SU-DHL-6 (cell line): Measurements from ENCODE around the gene COL1A1.

ENCODE experiments used
- H2AFZ ChIP-seq: fragments of 200-600 bp; sonication (generic); 2 replicates; pipeline ENCODE4 v1.6.1; 2014; ENCODE audit warnings: low read depth, mild to moderate bottlenecking, moderate library complexity, mixed read lengths, antibody characterized with exemption, low read length; ENCODE audit not compliant: severe bottlenecking
- H3F3A ChIP-seq: fragments of 200-600 bp; shearing (Covaris generic); 2 replicates; pipeline ENCODE4 v1.6.0; 2016; ENCODE audit warnings: antibody characterized with exemption, mild to moderate bottlenecking; ENCODE audit not compliant: insufficient read depth
- H3K27ac ChIP-seq: fragments of 200-600 bp; sonication (generic); 2 replicates; pipeline ENCODE4 v1.5.1; 2016; ENCODE audit warnings: low read depth, mild to moderate bottlenecking, low read length, moderate library complexity, mixed read lengths
- H3K27me3 ChIP-seq: fragments of 200-600 bp; sonication (generic), shearing (Covaris generic); 2 replicates; pipeline ENCODE4 v1.6.0; 2014; ENCODE audit warnings: mild to moderate bottlenecking, low read length
- H3K36me3 ChIP-seq: fragments of 200-600 bp; sonication (generic); 2 replicates; pipeline ENCODE4 v1.6.1; 2014; ENCODE audit warnings: mild to moderate bottlenecking, low read length, mixed read lengths
- H3K4me2 ChIP-seq: fragments of 300-600, 200-600 bp; shearing (Covaris generic), sonication (generic); 2 replicates; pipeline ENCODE4 v1.6.0; 2014; ENCODE audit warnings: low read length, low read depth, mild to moderate bottlenecking; ENCODE audit not compliant: poor library complexity, severe bottlenecking
- H3K4me3 ChIP-seq: fragments of 200-600 bp; sonication (generic); 2 replicates; pipeline ENCODE4 v1.5.1; 2014; ENCODE audit warnings: antibody characterized with exemption, low read length, mild to moderate bottlenecking, mixed read lengths; ENCODE audit not compliant: insufficient read depth, poor library complexity, severe bottlenecking
- H3K79me2 ChIP-seq: fragments of 200-600 bp; sonication (generic); 2 replicates; pipeline ENCODE4 v1.6.1; 2014; ENCODE audit warnings: mild to moderate bottlenecking, low read length, moderate library complexity; ENCODE audit not compliant: insufficient read depth
- H3K9ac ChIP-seq: fragments of 200-600 bp; sonication (generic); 2 replicates; pipeline ENCODE4 v1.7.0; 2014; ENCODE audit warnings: mild to moderate bottlenecking, low read length
- H3K9me2 ChIP-seq: fragments of 200-600 bp; sonication (generic); replicated peaks from 2 replicates; pipeline ENCODE4 v1.6.1; 2014; ENCODE audit warnings: low read length; ENCODE audit not compliant: insufficient read depth
- H3K9me3 ChIP-seq: fragments of 200-600 bp; sonication (generic); 2 replicates; pipeline ENCODE4 v1.6.1; 2014; ENCODE audit warnings: low read length, mixed read lengths; ENCODE audit not compliant: insufficient read depth
- H4K20me1 ChIP-seq: fragments of 200-600 bp; sonication (generic); 2 replicates; pipeline ENCODE4 v1.6.1; 2014; ENCODE audit warnings: low read depth, mild to moderate bottlenecking, antibody characterized with exemption, low read length, moderate library complexity, mixed read lengths
- EZH2phosphoT487 ChIP-seq: fragments of 200-600 bp; sonication (generic), shearing (Covaris generic); conservative IDR thresholded peaks from 2 replicates; pipeline ENCODE4 v1.6.1; 2018; ENCODE audit warnings: mild to moderate bottlenecking, antibody characterized with exemption, low read length, moderate library complexity, mixed read lengths
- TF ChIP-seq, protein P1 (sequence below): fragments of 200-600 bp; sonication (generic); IDR thresholded peaks from one replicate; pipeline ENCODE4 v1.5.1; 2017; ENCODE audit warnings: antibody characterized with exemption, mild to moderate bottlenecking, low read length, moderate library complexity; ENCODE audit not compliant: insufficient read depth, poor library complexity, severe bottlenecking

COL1A1 gene

DNA sequence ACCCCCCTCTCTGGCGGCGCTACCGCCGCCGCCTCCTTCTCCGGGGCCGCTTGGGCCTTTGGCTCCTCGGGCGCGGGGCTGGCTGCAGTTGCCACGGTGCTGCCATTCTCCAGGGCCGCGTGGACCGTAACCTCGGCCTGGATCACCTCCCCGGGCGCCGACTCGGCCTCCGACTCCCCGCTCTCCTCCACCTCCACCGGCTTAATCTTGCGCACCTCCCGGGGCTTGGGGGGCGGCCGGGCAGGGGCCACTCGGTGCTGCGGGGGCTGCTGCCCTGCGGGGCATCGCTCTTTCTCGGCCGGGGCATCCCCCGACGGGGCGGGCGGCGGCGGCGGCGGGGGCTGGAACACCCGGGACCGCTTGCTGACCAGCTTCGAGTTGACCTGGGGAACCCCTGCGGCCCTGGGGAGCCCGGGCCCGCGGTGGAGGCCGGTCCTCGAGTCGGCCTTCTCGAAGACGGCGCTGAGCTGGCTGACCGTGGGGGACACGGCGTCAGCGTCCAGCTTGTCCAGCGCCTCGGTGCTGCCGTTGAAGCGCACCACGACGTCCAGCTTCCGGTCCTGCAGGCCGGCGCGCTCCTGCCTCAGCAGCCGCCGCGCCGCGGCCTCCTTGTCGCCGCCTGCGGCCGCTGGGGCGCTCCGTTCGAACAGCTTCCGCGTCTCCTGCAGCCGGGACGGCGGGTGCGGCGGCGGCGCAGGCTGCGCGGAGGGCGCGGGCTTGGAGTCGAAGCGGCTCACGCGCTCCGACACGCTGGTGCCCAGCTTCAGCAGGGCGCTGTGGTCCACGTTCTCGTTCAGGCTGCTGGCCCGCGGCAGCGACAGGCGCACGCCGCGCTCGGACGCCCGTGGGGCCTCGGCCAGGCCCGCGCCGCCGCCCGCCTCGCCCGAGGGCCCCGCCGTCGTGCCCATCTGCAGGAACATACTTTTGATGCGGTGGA is 51.7 kb downstream of the COL1A1 start:
- Histone ChIP-seq H3K4me3 (peak overlapping the region; percentile 94), H3F3A (peaks cover 9% of the 10 kb centered on the region; the same call in 1 of the 2 replicates), H3K9ac (peak overlapping the region; percentile 96), H3K9me3 (no peaks in the 10 kb centered on the region), H3K27ac (peak overlapping the region; percentile 95), H3K9me2 (no peaks in the 10 kb centered on the region), H3K79me2 (peaks cover 41% of the 10 kb centered on the region), H2AFZ (no peak overlapping the region), H3K27me3 (no peaks in the 10 kb centered on the region), H4K20me1 (no peaks in the 10 kb centered on the region), H3K4me2 (peak overlapping the region; percentile 100), H3K36me3 (no peaks in the 10 kb centered on the region)
- TF ChIP-seq, protein P1, sequence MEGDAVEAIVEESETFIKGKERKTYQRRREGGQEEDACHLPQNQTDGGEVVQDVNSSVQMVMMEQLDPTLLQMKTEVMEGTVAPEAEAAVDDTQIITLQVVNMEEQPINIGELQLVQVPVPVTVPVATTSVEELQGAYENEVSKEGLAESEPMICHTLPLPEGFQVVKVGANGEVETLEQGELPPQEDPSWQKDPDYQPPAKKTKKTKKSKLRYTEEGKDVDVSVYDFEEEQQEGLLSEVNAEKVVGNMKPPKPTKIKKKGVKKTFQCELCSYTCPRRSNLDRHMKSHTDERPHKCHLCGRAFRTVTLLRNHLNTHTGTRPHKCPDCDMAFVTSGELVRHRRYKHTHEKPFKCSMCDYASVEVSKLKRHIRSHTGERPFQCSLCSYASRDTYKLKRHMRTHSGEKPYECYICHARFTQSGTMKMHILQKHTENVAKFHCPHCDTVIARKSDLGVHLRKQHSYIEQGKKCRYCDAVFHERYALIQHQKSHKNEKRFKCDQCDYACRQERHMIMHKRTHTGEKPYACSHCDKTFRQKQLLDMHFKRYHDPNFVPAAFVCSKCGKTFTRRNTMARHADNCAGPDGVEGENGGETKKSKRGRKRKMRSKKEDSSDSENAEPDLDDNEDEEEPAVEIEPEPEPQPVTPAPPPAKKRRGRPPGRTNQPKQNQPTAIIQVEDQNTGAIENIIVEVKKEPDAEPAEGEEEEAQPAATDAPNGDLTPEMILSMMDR: no peak
- TF ChIP-seq EZH2phosphoT487: no peak

DNA sequence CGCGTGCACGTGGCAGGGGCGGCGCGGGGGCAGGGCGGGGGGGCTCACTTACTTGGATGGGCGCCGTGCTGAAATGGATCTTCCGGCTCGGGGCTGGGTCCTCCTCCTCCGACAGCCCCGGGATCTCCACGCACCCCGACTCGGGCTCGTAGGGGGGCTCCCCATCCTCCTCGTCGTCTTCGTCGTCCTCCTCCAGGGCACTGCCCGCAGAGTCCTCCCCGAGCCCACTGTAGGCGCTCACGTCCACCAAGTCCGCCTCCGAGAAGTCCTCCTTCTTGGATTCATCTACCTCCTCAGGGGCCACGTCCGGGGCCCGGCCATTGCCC is 52.4 kb downstream of the COL1A1 start:
- no peaks in the 10 kb centered on the region for H3K27me3 ChIP-seq
- H3K4me2 ChIP-seq: peak overlapping the region; percentile 100
- peaks cover 9% of the 10 kb centered on the region; the same call in 1 of the 2 replicates for H3F3A ChIP-seq
- no peaks in the 10 kb centered on the region for H3K9me3 ChIP-seq
- no peaks in the 10 kb centered on the region for H4K20me1 ChIP-seq
- H3K27ac ChIP-seq: peak overlapping the region; percentile 95
- no peak for TF ChIP-seq EZH2phosphoT487
- TF ChIP-seq, protein P1: no peak
- H3K9me2 ChIP-seq: no peaks in the 10 kb centered on the region
- H3K4me3 ChIP-seq: peak overlapping the region; percentile 94
- H3K36me3 ChIP-seq: no peaks in the 10 kb centered on the region
- peak overlapping the region; percentile 96 for H3K9ac ChIP-seq
- H2AFZ ChIP-seq: no peak overlapping the region
- H3K79me2 ChIP-seq: peaks cover 41% of the 10 kb centered on the region

- peak overlapping the region; percentile 96 for H3K9ac ChIP-seq
Measured at GRCh38 chr17:50148226-50149090, 53.0 kb downstream of the COL1A1 start.

More at GRCh38 chr17:50148226-50149090, 53.0 kb downstream of the COL1A1 start:
- H3K4me2 ChIP-seq: peak overlapping the region; percentile 100
- no peaks in the 10 kb centered on the region for H3K9me3 ChIP-seq
- no peaks in the 10 kb centered on the region for H3K9me2 ChIP-seq
- H3K27ac ChIP-seq: peak overlapping the region; percentile 95
- no peaks in the 10 kb centered on the region for H3K36me3 ChIP-seq
- H2AFZ ChIP-seq: peak overlapping the region; percentile 10
- no peaks in the 10 kb centered on the region for H3K27me3 ChIP-seq
- H3K79me2 ChIP-seq: peaks cover 41% of the 10 kb centered on the region
- H3K4me3 ChIP-seq: peak overlapping the region; percentile 94
- TF ChIP-seq EZH2phosphoT487: no peak
- TF ChIP-seq, protein P1: no peak
- H3F3A ChIP-seq: peaks cover 9% of the 10 kb centered on the region; the same call in 1 of the 2 replicates
- H4K20me1 ChIP-seq: no peaks in the 10 kb centered on the region
